H1 (cell line): ENCODE data around the gene HOXB7. TPM values are rescaled to one million over a fixed set of nuclear protein-coding genes. Genes with fewer than 3 reads are reported as not detected.

ENCODE experiments used
- CTCF ChIA-PET: fragments of 300-600 bp; sonication (Branson Sonifier 250); formaldehyde crosslinking; loops from one replicate; lab custom pipeline; 2021; ENCODE audit not compliant: partially characterized antibody; lab: Charles Lee
- POLR2A ChIA-PET: fragments of 300-600 bp; sonication (Branson Sonifier 250); formaldehyde crosslinking; loops from one replicate; lab custom pipeline; 2021; ENCODE audit warnings: inconsistent platforms; ENCODE audit not compliant: partially characterized antibody; lab: Charles Lee
- DNase-seq, 2 experiments: peaks; one replicate each; pipeline versions ENCODE4 v3.0.0 to v3.0.0-alpha.2; 2010 to 2022; ENCODE audit warnings: low spot score in 2 of 2, low read depth in 1 of 2, mixed read lengths in 1 of 2
- FAIRE-seq: peaks from 2 replicates; lab custom pipeline; 2011; peaks lifted over from hg19 to GRCh38; lab: Jason Lieb, UNC
- H2AFZ ChIP-seq: 2 replicates; pipeline ENCODE4 v1.8.1; 2012; ENCODE audit warnings: low read length, inconsistent platforms
- H2AK5ac ChIP-seq: 2 replicates; pipeline ENCODE4 v1.6.1; 2013; ENCODE audit warnings: low read depth, low read length
- H2BK120ac ChIP-seq: replicated peaks from 2 replicates; pipeline ENCODE3; 2013; ENCODE audit warnings: low read depth, low read length, inconsistent platforms
- H2BK12ac ChIP-seq: 2 replicates; pipeline ENCODE4 v1.6.1; 2013; ENCODE audit warnings: low read depth, low read length
- H2BK15ac ChIP-seq: 2 replicates; pipeline ENCODE4 v1.6.1; 2013; ENCODE audit warnings: low read length
- H2BK20ac ChIP-seq: 2 replicates; pipeline ENCODE4 v1.6.1; 2013; ENCODE audit warnings: low read length
- H2BK5ac ChIP-seq: 2 replicates; pipeline ENCODE4 v1.6.1; 2013; ENCODE audit warnings: low read depth, low read length
- H3K14ac ChIP-seq: 2 replicates; pipeline ENCODE4 v1.6.1; 2013; ENCODE audit warnings: inconsistent platforms; ENCODE audit not compliant: insufficient read length
- H3K18ac ChIP-seq: 2 replicates; pipeline ENCODE4 v1.6.1; 2013; ENCODE audit warnings: low read length; ENCODE audit errors: extremely low read depth
- H3K23ac ChIP-seq: 2 replicates; pipeline ENCODE4 v1.6.1; 2013; ENCODE audit warnings: inconsistent platforms; ENCODE audit not compliant: insufficient read length
- H3K23me2 ChIP-seq: 2 replicates; pipeline ENCODE4 v1.6.1; 2013; ENCODE audit warnings: low read depth, low read length
- H3K27ac ChIP-seq: 2 replicates; pipeline ENCODE4 v1.6.1; 2011; ENCODE audit warnings: low read depth, low read length, inconsistent platforms
- H3K27me3 ChIP-seq, 4 experiments: replicated peaks in 1 of 4; 1 replicate in 1 of 4; 2 replicates in 3 of 4; pipeline versions ENCODE4 v1.6.1 to v1.8.1; 2011 to 2013; ENCODE audit warnings: low read length in 3 of 4, mild to moderate bottlenecking in 3 of 4, inconsistent platforms in 2 of 4, mixed read lengths in 2 of 4, moderate library complexity in 1 of 4; ENCODE audit not compliant: control insufficient read depth in 3 of 4, insufficient read depth in 3 of 4; ENCODE audit errors: extremely low read depth in 1 of 4
- H3K36me3 ChIP-seq, 4 experiments: 2 replicates each; pipeline versions ENCODE4 v1.6.1 to v1.8.1; 2011 to 2013; ENCODE audit warnings: mild to moderate bottlenecking in 4 of 4, low read length in 3 of 4, moderate library complexity in 2 of 4, control low read depth in 1 of 4, inconsistent platforms in 1 of 4; ENCODE audit not compliant: insufficient read depth in 4 of 4, control insufficient read depth in 2 of 4
- H3K4ac ChIP-seq: replicated peaks from 2 replicates; pipeline ENCODE3; 2013; ENCODE audit warnings: low read length, low read depth, mixed read lengths, inconsistent platforms; ENCODE audit not compliant: insufficient read length
- H3K4me1 ChIP-seq, 4 experiments: replicated peaks in 1 of 4; 1 replicate in 1 of 4; 2 replicates in 3 of 4; pipeline versions ENCODE4 v1.6.1 to v1.8.1; 2011 to 2013; ENCODE audit warnings: low read length in 3 of 4, inconsistent platforms in 2 of 4, mixed read lengths in 1 of 4; ENCODE audit not compliant: insufficient read depth in 4 of 4, control insufficient read depth in 3 of 4
- H3K4me2 ChIP-seq, 2 experiments: 2 replicates each; pipeline versions ENCODE4 v1.6.1 to v1.8.1; 2011 to 2013; ENCODE audit warnings: low read depth in 2 of 2, low read length in 2 of 2, control low read depth in 1 of 2, inconsistent platforms in 1 of 2, mild to moderate bottlenecking in 1 of 2; ENCODE audit not compliant: insufficient read depth in 1 of 2
- H3K4me3 ChIP-seq, 4 experiments: fragments of 200-600, 300-600 bp in 1 of 4; sonication (generic), shearing (Covaris generic), sonication (Bioruptor Twin) in 1 of 4; 2 replicates each; pipeline versions ENCODE4 v1.5.1 to v1.8.1; 2011 to 2016; ENCODE audit warnings: low read length in 4 of 4, low read depth in 3 of 4, control low read depth in 2 of 4, inconsistent platforms in 2 of 4, mild to moderate bottlenecking in 2 of 4, mixed read lengths in 1 of 4, moderate library complexity in 1 of 4; ENCODE audit not compliant: insufficient read depth in 2 of 4; ENCODE audit errors: extremely low read depth in 1 of 4
- H3K56ac ChIP-seq: replicated peaks from 2 replicates; pipeline ENCODE3; 2013; ENCODE audit warnings: low read depth, mild to moderate bottlenecking, mixed read lengths, low read length, inconsistent platforms; ENCODE audit not compliant: insufficient read length
- H3K79me1 ChIP-seq: 2 replicates; pipeline ENCODE4 v1.6.1; 2013; ENCODE audit warnings: low read depth, low read length, control low read depth
- H3K79me2 ChIP-seq, 2 experiments: 2 replicates each; pipeline versions ENCODE4 v1.6.1 to v1.8.1; 2012 to 2013; ENCODE audit warnings: low read length in 2 of 2, mild to moderate bottlenecking in 2 of 2, inconsistent platforms in 1 of 2; ENCODE audit not compliant: insufficient read depth in 2 of 2, control insufficient read depth in 1 of 2
- H3K9ac ChIP-seq, 4 experiments: replicated peaks in 1 of 4; 1 replicate in 1 of 4; 2 replicates in 3 of 4; pipeline versions ENCODE4 v1.6.1 to v1.8.1; 2011 to 2013; ENCODE audit warnings: low read depth in 3 of 4, low read length in 3 of 4, control low read depth in 2 of 4, mild to moderate bottlenecking in 2 of 4, moderate library complexity in 2 of 4, inconsistent platforms in 1 of 4; ENCODE audit errors: extremely low read depth in 1 of 4
- H3K9me3 ChIP-seq, 2 experiments: 2 replicates each; pipeline versions ENCODE4 v1.6.1 to v1.8.1; 2012 to 2013; ENCODE audit warnings: mild to moderate bottlenecking in 2 of 2, moderate library complexity in 2 of 2, control low read depth in 1 of 2, inconsistent platforms in 1 of 2, low read depth in 1 of 2, low read length in 1 of 2, mixed read lengths in 1 of 2; ENCODE audit not compliant: insufficient read depth in 2 of 2
- H4K20me1 ChIP-seq, 2 experiments: replicated peaks in 1 of 2; 2 replicates each; pipeline versions ENCODE3 to v1.8.1; 2011 to 2013; ENCODE audit warnings: inconsistent platforms in 2 of 2, low read length in 2 of 2, mild to moderate bottlenecking in 1 of 2; ENCODE audit not compliant: insufficient read depth in 2 of 2, control insufficient read depth in 1 of 2
- H4K5ac ChIP-seq: 2 replicates; pipeline ENCODE4 v1.6.1; 2013; ENCODE audit warnings: low read length, low read depth, mixed read lengths, inconsistent platforms; ENCODE audit not compliant: insufficient read length
- H4K8ac ChIP-seq: 2 replicates; pipeline ENCODE4 v1.8.0; 2013; ENCODE audit warnings: mild to moderate bottlenecking, moderate library complexity, low read length, inconsistent platforms; ENCODE audit not compliant: insufficient read depth; ENCODE audit errors: extremely low read depth
- H4K91ac ChIP-seq: replicated peaks from 2 replicates; pipeline ENCODE3; 2013; ENCODE audit warnings: low read length, mixed read lengths, inconsistent platforms; ENCODE audit not compliant: insufficient read length
- ATF2 ChIP-seq: IDR thresholded peaks from 2 replicates; pipeline ENCODE4 v1.6.1; 2012; ENCODE audit warnings: low read length, inconsistent platforms
- CBX8 ChIP-seq: fragments of 300-800, 300-1000 bp; sonication (generic); IDR thresholded peaks from 2 replicates; pipeline ENCODE4 v1.7.1; 2016; ENCODE audit warnings: low read depth, low read length, borderline replicate concordance
- EZH2 ChIP-seq: fragments of 200-600 bp; sonication (generic); IDR thresholded peaks from 2 replicates; pipeline ENCODE4 v1.7.1; 2012; ENCODE audit warnings: low read depth, mild to moderate bottlenecking, moderate library complexity, low read length, inconsistent platforms; ENCODE audit not compliant: severe bottlenecking
- KDM5A ChIP-seq: fragments of 200-600 bp; IDR thresholded peaks from 2 replicates; pipeline ENCODE4 v1.7.1; 2012; ENCODE audit warnings: mild to moderate bottlenecking, low read length, inconsistent platforms, mixed read lengths
- SUZ12 ChIP-seq: fragments of 200-600 bp; sonication (generic); IDR thresholded peaks from 2 replicates; pipeline ENCODE4 v1.6.1; 2012; ENCODE audit warnings: mild to moderate bottlenecking, inconsistent platforms, low read length, moderate library complexity, mixed read lengths
- WGBS, 2 experiments: shearing (Covaris generic) in 1 of 2; methylation state at CpG; one replicate each; pipeline versions ENCODE4 v1.1.6 to v1.1.7; 2013 to 2015; ENCODE audit warnings: low lambda C conversion rate in 2 of 2, mixed read lengths in 2 of 2, inconsistent platforms in 1 of 2, low coverage in 1 of 2, missing lambda C conversion rate in 1 of 2; ENCODE audit not compliant: insufficient replicate concordance in 2 of 2, insufficient coverage in 1 of 2, insufficient read length in 1 of 2; ENCODE audit errors: extremely low coverage in 1 of 2, missing lambda C conversion rate in 1 of 2; 5-methylcytosine and 5-hydroxymethylcytosine counted together
- polyA plus RNA-seq, 7 experiments: library from polyadenylated mRNA; depleted of rRNA in 3 of 7; stranded (reverse) in 5 of 7; unstranded in 2 of 7; fragments of >200 nt in 5 of 7; fragments of 200-250 nt in 2 of 7; gene quantifications; 1 replicate in 5 of 7; 2 replicates in 1 of 7; 4 replicates in 1 of 7; pipeline versions ENCODE4 v1.2.1 to v1.2.3, GENCODE V29; 2011 to 2013; ENCODE audit warnings: missing spikeins in 2 of 7, mixed read lengths in 2 of 7
- total RNA-seq: library from RNA; stranded (reverse); fragmentation: NEBNext Ultra II Directional; extraction: Animal tissue kit (Norgen Biotek cat#: 25700); gene quantifications from 2 replicates; pipeline ENCODE4 v1.2.1, GENCODE V29; 2021

The HOXB7 gene
- total and polyA plus RNA-seq, 2 of the 8 experiments (the other 6 are each of a cell fraction or from before 2014, with no cell fraction given): not detected

GRCh38 chr17:48583708-48584222, 27.1 kb downstream of the HOXB7 start:
- 34% methylated on average over 3 of the region's 3 CpGs; no CpG with 5 or more reads in 1 of the 2 experiments for WGBS, 2 experiments
- FAIRE-seq: no peak
- CTCF ChIA-PET: interaction anchor here (0.6 to 2.6 kb wide), 11 partner anchors 17 to 113 kb away, joined by 3 to 9 read pairs (median 5); no protein-coding TSS in a partner anchor
- H2BK12ac ChIP-seq: no peak overlapping the region
- no peak overlapping the region for H4K91ac ChIP-seq
- no peak overlapping the region for H3K4ac ChIP-seq
- POLR2A ChIA-PET: no interaction called here
- no peak overlapping the region for H2BK5ac ChIP-seq
- H3K4me3 ChIP-seq: no peak overlapping the region
- no peak overlapping the region for H3K23ac ChIP-seq
- H3K79me1 ChIP-seq: no peaks in the 10 kb centered on the region
- H3K4me1 ChIP-seq: peaks cover 0 to 5% (median 4%) of the 10 kb centered on the region in 4 experiments; a peak in 4 of 7 replicates
- H3K27ac ChIP-seq: no peak overlapping the region
- TF ChIP-seq EZH2 (peak; percentile 70), CBX8 (peak; percentile 33; the same call in 1 of the 2 replicates), KDM5A (no peak), SUZ12 (peak; percentile 36; the same call in 1 of the 2 replicates), ATF2 (no peak)
- TF ChIP-seq, all 59 proteins: peak for 3
- H3K4me2 ChIP-seq: no peak overlapping the region
- no peak overlapping the region for H2BK120ac ChIP-seq
- H2BK20ac ChIP-seq: no peak overlapping the region
- no peak overlapping the region for H3K18ac ChIP-seq
- H3K79me2 ChIP-seq: no peaks in the 10 kb centered on the region
- no peak overlapping the region for H3K14ac ChIP-seq
- H3K56ac ChIP-seq: no peak overlapping the region
- peaks cover 99 to 100% (median 100%) of the 10 kb centered on the region in 4 experiments for H3K27me3 ChIP-seq
- H4K8ac ChIP-seq: no peak overlapping the region
- H2AFZ ChIP-seq: no peak overlapping the region
- H3K36me3 ChIP-seq: peaks cover 0 to 16% (median 0%) of the 10 kb centered on the region in 4 experiments; a peak in 1 of 8 replicates
- H3K9me3 ChIP-seq: no peaks in the 10 kb centered on the region
- no peak for DNase-seq
- H2AK5ac ChIP-seq: no peak overlapping the region
- H4K20me1 ChIP-seq: peaks cover 25 to 44% of the 10 kb centered on the region in 2 experiments
- no peak overlapping the region for H4K5ac ChIP-seq
- no peak overlapping the region for H2BK15ac ChIP-seq
- no peaks in the 10 kb centered on the region for H3K23me2 ChIP-seq
- no peak overlapping the region for H3K9ac ChIP-seq
